HG03558 (cell line): ENCODE data around the gene ZMYND15.

ENCODE experiments used
- ATAC-seq: cut with Tn5 transposase; IDR thresholded peaks from one replicate; pipeline ENCODE4 v1.9.1; 2021; ENCODE audit warnings: moderate number of reproducible peaks; ENCODE audit not compliant: unreplicated experiment; ENCODE audit errors: extremely low read depth

ZMYND15 gene

GRCh38 chr17:4740584-4740983, 951 bp downstream of the ZMYND15 start:
- ATAC-seq, result no peak

- ATAC-seq, result no peak
Observed at GRCh38 chr17:4741544-4741943, 1.9 kb downstream of the ZMYND15 start.

- ATAC-seq, result no peak
Observed at GRCh38 chr17:4742133-4742532, 2.5 kb downstream of the ZMYND15 start.

- no peak for ATAC-seq
Observed at GRCh38 chr17:4742629-4743028, 3.0 kb downstream of the ZMYND15 start.

GRCh38 chr17:4743216-4743615, 3.6 kb downstream of the ZMYND15 start:
- no peak for ATAC-seq

- ATAC-seq, result no peak
Observed at GRCh38 chr17:4743898-4744297, 4.3 kb downstream of the ZMYND15 start.

- no peak for ATAC-seq
Observed at GRCh38 chr17:4744999-4745969, 5.7 kb downstream of the ZMYND15 start.

- ATAC-seq, result no peak
Observed at GRCh38 chr17:4747847-4748246, 8.2 kb downstream of the ZMYND15 start.

- ATAC-seq, result no peak
Observed at GRCh38 chr17:4748686-4749085, 9.1 kb downstream of the ZMYND15 start.

- no peak for ATAC-seq
Observed at GRCh38 chr17:4750606-4751005, 11.0 kb downstream of the ZMYND15 start.

- ATAC-seq, result no peak
Observed at GRCh38 chr17:4751932-4752331, 12.3 kb downstream of the ZMYND15 start.

- no peak for ATAC-seq
Observed at GRCh38 chr17:4753392-4753791, 13.8 kb downstream of the ZMYND15 start.

GRCh38 chr17:4759776-4760236, 20.2 kb downstream of the ZMYND15 start:
- no peak for ATAC-seq

GRCh38 chr17:4764595-4764994, 25.0 kb downstream of the ZMYND15 start:
- no peak for ATAC-seq

- no peak for ATAC-seq
Observed at GRCh38 chr17:4766201-4766600, 26.6 kb downstream of the ZMYND15 start.

GRCh38 chr17:4766723-4767122, 27.1 kb downstream of the ZMYND15 start:
- no peak for ATAC-seq

- ATAC-seq, result no peak
Observed at GRCh38 chr17:4768298-4768697, 28.7 kb downstream of the ZMYND15 start.

GRCh38 chr17:4769628-4770027, 30.0 kb downstream of the ZMYND15 start:
- no peak for ATAC-seq

GRCh38 chr17:4771519-4772234, 32.0 kb downstream of the ZMYND15 start, which contains the start of gene TM4SF5:
TM4SF5 (plus strand) TSS chr17:4771886; CDS start chr17:4771923, 37 bp downstream.
- ATAC-seq, result no peak

- ATAC-seq, result no peak
Observed at GRCh38 chr17:4772235-4772613, 32.6 kb downstream of the ZMYND15 start.
